NCI-H1092 treated with DMSO at 0.1 percent for 48 hours (cell line): ENCODE data around the gene CHST2.
"Not testable (repeated sequence)": the region's sequence is repeated elsewhere in the genome, so short reads cannot be mapped to it uniquely, and the experiment has no call there.

Source experiments
- DNase-seq: peaks from one replicate; lab custom pipeline; 2025; lab: John Stamatoyannopoulos, UW

Gene CHST2

DNA sequence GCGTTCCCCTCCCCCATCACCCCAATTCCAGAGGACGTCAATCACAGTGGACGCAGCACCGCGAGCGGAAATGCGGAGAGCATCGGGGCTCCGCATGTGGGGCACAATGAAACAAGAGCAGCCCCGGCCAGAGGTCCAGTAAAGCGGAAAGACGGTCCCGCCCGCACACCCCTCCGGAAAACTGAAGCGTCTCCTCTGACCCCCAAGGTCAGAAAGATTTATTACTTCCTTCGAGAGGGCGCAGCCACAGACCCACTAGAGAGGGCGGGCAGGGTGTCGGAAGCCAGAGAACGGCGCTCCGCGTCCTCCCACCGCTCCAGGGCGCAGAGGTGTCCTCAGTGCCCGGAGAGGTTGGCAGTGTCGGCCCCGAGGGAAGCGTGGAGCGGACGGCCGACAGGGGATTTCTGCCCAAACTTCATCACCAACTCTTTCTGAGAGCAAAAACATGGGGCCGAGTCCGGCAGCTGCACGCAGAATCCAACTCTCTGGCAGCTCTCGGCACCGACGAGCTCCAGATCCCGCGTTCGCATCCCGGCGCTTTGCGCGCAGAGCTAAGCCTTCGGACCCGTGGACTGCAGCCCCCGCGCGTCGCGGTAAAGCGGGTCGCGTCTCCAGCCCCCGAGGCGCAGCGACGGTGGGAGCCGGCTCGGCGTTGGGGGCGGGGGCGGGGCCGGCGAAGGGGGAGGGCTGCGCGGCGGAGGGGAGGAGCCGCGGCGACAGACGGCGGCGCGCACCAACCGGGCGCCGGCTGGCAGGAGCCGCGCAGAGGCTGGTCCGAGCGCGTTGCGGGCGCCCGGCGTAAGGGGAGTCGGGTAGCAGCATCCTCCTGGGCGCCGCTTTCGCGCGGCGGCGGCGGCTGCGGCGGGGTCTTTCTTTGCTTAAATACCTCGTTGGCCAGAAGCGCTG is at the start of gene CHST2:
Gene CHST2 (plus strand): TSS at position 763 of the 906 bp plus-strand sequence. CDS start 1,046 bp downstream, outside the sequence.
- DNase-seq = peak; percentile 32

- no peak for DNase-seq
These were observed 48.5 kb upstream of the CHST2 start for GRCh38 chr3:143070977-143071551.

DNA sequence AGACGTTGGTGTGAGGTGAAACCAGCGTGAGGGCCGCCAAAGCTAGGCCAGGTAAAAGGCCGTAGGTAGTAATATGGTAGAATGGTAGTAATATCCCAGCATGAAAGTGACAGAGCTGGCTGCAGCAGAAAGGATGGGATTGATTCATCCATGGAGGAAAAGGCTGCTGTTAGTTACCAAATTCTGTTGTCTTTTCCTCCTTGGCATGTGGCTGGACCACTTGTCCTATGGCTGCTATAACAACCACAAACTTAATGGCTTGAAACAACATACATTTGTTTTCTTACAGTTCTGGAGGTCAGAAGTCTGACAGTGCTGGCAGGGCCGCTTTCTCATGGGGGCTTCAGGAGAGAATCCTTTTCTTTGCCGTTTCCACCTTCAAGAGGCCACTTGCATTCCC is 47.8 kb upstream of the CHST2 start:
- DNase-seq = no peak

DNA sequence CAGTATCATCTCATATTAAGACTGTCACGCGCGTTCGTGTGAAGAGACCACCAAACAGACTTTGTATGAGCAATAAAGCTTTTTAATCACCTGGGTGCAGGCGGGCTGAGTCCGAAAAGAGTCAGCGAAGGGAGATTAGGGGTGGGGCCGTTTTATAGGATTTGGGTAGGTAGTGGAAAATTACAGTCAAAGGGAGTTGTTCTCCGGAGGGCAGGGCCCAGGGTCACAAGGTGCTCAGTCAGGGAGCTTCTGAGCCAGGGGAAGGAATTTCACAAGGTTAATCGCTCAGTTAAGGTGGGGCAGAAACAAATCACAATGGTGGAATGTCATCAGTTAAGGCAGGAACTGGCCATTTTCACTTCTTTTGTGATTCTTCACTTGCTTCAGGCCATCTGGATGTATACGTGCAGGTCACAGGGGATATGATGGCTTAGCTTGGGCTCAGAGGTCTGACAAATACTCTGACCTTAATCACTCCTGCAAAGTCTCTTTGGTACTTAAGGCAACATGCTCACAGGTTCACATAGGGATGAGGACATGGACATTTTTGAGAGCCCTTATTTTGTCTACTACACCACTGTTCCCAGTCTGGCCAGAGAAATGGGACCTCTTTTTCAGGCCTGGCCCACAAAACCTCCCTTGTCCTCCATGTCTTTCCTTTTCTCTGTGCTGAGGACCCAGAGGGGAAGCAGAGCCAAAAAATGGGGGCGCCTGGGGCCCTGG is 47.1 kb upstream of the CHST2 start:
- not testable (repeated sequence) for DNase-seq

DNA sequence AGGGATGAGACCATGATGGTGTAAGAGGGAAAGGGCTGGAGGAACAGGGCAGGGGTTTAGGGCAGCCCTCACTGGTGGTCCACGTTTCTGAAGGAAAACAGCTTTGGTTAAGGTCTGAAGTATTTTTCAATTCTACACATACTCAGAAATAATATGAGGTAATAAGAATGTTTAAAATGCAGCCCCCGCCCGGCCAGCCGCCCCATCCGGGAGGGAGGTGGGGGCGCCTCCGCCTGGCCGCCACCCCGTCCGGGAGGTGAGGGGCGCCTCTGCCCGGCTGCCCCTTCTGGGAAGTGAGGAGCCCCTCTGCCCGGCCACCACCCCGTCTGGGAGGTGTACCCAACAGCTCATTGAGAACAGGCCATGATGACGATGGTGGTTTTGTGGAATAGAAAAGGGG is 46.0 kb upstream of the CHST2 start:
- not testable (repeated sequence) for DNase-seq

GRCh38 chr3:143073983-143074382 is 45.6 kb upstream of the CHST2 start:
- DNase-seq = not testable (repeated sequence)

DNA sequence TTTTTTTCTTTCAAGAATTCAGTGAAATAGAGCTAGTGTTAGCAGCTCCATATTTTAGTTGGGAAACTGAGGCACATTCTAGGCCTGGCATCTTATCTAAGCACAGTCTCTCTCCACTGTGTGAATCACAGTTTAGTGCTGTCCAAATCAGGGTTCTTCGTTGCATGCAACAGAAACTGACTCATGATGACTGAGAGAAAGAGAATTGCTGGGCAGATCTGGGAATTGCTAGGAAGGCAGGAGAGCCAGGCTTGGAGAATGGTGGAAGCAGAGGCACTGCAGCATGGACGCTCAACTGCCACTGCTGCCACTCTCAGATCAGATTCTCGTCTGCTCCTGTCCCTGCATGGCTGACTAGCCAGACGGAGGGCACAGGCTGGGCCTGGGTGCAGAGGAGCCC is 40.7 kb upstream of the CHST2 start:
- no peak for DNase-seq

DNA sequence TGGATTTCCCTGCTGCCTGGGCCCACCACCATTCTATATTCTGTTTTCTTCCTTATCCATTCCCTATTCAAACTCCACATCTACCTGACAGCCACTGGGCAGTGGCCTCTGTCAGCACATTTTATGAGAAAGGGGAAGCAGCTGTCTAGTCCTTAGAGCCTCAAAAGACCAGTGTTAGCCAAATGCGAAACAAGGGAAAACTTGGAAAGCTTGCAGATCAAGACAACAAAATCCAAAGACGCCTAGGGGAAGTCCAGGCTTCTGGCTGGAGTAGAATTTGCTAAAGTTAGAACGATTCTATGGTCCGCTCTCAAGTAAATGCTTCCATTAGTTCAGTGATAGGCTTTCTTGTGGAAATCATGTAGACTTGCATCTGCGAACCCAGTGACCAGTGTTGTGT is 39.4 kb upstream of the CHST2 start:
- DNase-seq = no peak

GRCh38 chr3:143081365-143081764 is 38.2 kb upstream of the CHST2 start:
- DNase-seq = no peak

DNA sequence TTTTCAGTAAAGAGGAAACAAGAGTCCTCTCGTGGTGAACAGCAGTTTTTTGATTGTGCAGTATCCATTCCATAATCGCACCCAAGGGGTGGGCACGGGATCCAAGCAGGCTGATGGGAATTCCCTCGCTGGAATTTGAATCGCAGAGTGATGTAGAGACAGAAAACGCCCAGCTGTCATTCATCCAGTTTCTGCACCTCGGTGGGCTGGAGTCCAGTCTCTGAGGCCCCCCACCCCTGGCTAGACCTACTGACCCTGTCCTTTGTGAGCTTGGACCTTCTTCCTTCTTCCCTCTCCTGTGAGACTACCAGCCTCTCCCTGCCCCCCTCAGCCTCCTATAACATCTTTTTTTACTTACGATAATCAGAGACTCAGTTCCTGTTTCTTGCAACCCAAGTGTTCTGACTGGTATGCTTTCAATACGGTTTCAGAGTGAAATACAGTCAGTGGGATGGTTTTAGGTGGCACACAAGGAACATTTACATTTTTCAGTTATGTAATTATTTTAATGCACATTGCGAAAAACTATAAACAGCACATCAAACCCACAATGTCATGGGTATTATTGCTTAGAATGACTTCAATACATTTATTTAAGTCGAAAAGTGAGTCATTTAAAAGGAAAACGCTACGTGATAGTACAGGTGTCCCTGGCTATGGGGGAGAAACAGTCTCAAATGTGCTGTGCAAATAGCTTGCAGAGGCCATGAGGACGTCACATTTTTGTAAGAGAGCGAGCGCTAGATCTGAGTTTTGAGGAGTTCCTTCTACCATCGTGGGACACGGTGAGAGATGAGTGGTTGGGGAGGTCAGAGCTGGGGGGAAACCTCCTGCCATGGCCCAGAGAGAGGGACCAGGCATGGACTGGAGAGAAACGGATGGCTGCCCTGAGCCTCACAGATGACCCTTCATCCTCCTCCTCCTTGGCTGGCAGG is 37.5 kb upstream of the CHST2 start:
- no peak for DNase-seq

GRCh38 chr3:143083781-143084180 is 35.8 kb upstream of the CHST2 start:
- DNase-seq = no peak

- no peak for DNase-seq
These were observed 34.5 kb upstream of the CHST2 start for GRCh38 chr3:143084856-143085731.

DNA sequence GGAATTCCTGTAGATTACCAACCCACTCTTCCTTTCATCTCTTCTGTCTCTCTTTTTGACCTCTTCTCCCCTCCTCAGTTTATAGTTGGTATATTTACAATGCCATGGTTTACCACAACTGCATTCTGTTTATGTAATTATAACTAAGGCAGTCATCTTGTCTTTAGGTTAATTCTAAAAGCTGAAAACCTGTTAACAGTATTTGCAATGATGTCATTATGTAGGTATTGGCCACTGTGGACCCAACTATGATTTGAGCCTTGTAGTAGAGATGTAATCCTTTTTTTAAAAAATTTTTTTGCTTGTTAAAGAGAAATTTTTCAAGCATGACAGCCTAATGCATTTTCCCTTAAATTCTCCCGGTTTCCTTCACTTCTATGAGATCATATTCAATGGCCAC is 30.7 kb upstream of the CHST2 start:
- no peak for DNase-seq

- DNase-seq = no peak
These were observed 29.6 kb upstream of the CHST2 start for GRCh38 chr3:143089965-143090364.

DNA sequence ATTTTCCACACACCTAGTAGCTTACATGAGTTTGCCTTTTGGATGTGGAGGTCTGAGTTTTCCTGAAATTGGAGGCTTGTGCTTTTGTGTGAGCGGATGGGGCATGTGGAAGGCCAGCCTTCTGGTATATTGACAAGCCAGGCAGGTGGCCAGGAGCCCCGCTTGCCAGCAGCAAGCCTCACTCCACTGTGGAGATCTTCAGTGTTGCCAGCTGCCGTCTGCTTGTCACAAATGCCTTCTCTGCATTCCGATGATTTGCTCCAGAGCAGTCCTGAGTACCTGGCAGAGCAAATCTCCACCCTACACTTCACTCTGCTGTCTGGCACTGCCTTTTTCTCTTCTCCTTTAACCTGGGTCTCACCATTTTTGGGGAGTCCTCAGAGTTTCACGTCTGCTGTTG is 29.1 kb upstream of the CHST2 start:
- peak; percentile 33 for DNase-seq

GRCh38 chr3:143090976-143091837 is 28.4 kb upstream of the CHST2 start:
- DNase-seq = no peak

DNA sequence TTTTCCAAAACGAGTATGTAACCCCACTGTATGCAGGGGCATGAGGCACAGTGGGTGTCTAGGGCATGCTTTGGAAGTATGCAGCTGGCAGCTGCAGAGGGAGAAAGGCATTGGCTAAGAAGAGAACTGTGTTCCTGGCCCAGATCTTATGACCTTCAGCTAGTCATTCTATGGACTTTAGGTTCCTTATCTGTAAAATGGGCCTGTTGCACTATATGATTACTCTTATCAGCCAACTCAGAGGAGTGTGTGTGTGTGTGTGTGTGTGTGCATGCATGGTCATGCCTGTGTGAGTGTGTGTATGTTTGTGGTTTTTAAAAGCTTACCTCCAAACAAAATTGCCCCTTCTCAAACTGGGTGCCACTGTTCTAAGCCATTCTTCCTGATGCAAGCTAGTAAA is 27.4 kb upstream of the CHST2 start:
- DNase-seq = no peak

DNA sequence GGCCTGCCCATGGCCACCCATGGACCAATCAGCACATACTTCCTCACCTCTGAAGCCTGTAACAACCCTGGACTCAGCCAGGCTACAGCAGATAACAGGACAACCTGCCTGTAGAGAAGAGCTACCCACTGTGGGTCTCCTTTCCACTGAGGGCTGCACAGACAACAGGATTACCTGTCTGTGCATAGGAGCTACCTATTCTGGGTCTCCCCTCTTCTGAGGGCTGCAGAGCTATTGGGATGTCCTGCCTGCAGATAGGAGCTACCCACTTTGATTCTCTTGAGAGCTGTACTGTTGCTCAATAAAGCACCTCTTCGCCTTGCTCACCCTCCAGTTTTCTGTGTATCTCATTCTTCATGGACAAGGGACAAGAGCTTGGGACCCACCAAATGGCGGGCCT is 23.8 kb upstream of the CHST2 start:
- no peak for DNase-seq

DNA sequence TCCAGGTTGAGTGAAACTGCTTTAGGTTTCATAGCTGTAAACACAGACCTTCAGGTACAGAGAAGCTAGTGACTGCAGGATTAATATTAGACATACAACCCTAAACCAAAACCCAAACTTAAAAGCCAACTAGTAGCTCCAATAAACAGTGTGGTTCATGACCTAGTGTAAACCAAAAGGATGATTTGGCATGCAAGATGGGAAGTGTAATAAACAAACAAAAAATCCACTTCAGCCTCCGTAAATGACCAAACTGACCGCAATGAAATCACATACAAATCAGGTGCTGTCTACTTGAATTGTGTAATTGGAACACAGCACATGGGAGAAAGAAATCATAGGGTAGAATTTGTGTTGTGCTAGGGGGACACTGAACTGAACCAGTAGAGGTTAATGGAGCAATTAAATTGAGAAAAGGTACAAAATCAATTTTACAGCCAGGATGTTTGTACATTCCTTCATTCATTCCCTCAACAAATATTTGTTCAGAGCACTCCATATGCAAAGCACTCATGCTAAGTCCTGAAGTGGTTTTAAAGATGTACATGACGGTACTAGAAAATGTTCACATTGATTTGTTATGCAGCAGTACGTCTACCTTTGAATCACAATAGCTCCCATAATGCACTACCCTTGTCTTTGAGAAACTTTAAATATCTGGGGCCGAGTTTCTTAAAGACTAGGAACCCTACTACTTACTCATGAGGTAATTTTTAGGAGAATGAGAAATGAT is 21.4 kb upstream of the CHST2 start:
- no peak for DNase-seq
